HEK293 (cell line): ENCODE results near the gene LAMB1.

Source experiments
- CTCF ChIA-PET: fragments of 350-600 bp; formaldehyde crosslinking; extraction: SDS; loops from one replicate; lab custom pipeline; 2021; ENCODE audit warnings: antibody characterized with exemption; lab: Yijun Ruan, JAX
- POLR2A ChIA-PET: fragments of 300-600 bp; formaldehyde crosslinking; extraction: SDS; loops from one replicate; lab custom pipeline; 2020; ENCODE audit warnings: antibody characterized with exemption, inconsistent platforms; lab: Yijun Ruan, JAX
- H3K27ac ChIP-seq: fragments of 200-500 bp; sonication (Bioruptor generic); 2 replicates; pipeline ENCODE4 v1.5.1; 2014; ENCODE audit warnings: low read depth, low read length, control low read depth, inconsistent platforms; ENCODE audit errors: extremely low read depth
- H3K36me3 ChIP-seq, 2 experiments: fragments of 200-500 bp in 1 of 2; sonication (Bioruptor generic) in 1 of 2; 1 replicate in 1 of 2; 2 replicates in 1 of 2; pipeline ENCODE4 v1.5.1; 2014 to 2017; ENCODE audit warnings: inconsistent platforms in 2 of 2, low read length in 2 of 2; ENCODE audit not compliant: control insufficient read depth in 2 of 2, insufficient read depth in 1 of 2
- H3K4me1 ChIP-seq: fragments of 200-500 bp; sonication (Bioruptor generic); 2 replicates; pipeline ENCODE4 v1.5.1; 2014; ENCODE audit warnings: mild to moderate bottlenecking, low read length, inconsistent platforms; ENCODE audit not compliant: control insufficient read depth, insufficient read depth
- H3K4me3 ChIP-seq: 2 replicates; pipeline ENCODE4 v1.5.1; 2011; ENCODE audit warnings: low read depth, mild to moderate bottlenecking, control low read depth, low read length, moderate library complexity
- H3K9me3 ChIP-seq: fragments of 200-500 bp; sonication (Bioruptor generic); 2 replicates; pipeline ENCODE4 v1.5.1; 2014; ENCODE audit warnings: low read depth, low read length, inconsistent platforms; ENCODE audit not compliant: control insufficient read depth, insufficient read depth
- GLI4 ChIP-seq: fragments of 450-650 bp; formaldehyde crosslinking; IDR thresholded peaks from 2 replicates; pipeline ENCODE4 v1.5.1; 2016; ENCODE audit warnings: missing biosample characterization, missing genetic modification characterization
- HOXA7 ChIP-seq: sonication (generic); formaldehyde crosslinking; IDR thresholded peaks from 2 replicates; pipeline ENCODE4 v1.8.1; 2022; ENCODE audit warnings: missing genetic modification reagents, borderline replicate concordance
- KLF7 ChIP-seq: fragments of 450-650 bp; formaldehyde crosslinking; IDR thresholded peaks from 2 replicates; pipeline ENCODE4 v1.5.1; 2016; ENCODE audit warnings: missing biosample characterization, missing genetic modification characterization, borderline replicate concordance
- ZEB2 ChIP-seq: fragments of 450-650 bp; formaldehyde crosslinking; IDR thresholded peaks from 2 replicates; pipeline ENCODE4 v1.5.1; 2016; ENCODE audit warnings: missing biosample characterization, missing genetic modification characterization
- ZFP69B ChIP-seq: fragments of 450-650 bp; formaldehyde crosslinking; IDR thresholded peaks from 2 replicates; pipeline ENCODE4 v1.5.1; 2016; ENCODE audit warnings: missing biosample characterization, missing genetic modification characterization
- ZNF157 ChIP-seq: fragments of 450-650 bp; formaldehyde crosslinking; IDR thresholded peaks from 2 replicates; pipeline ENCODE4 v1.5.1; 2016; ENCODE audit warnings: missing biosample characterization, missing genetic modification characterization
- ZNF202 ChIP-seq: fragments of 450-650 bp; formaldehyde crosslinking; IDR thresholded peaks from 2 replicates; pipeline ENCODE4 v1.5.1; 2016; ENCODE audit warnings: missing biosample characterization, missing genetic modification characterization, borderline replicate concordance
- ZNF223 ChIP-seq: fragments of 450-650 bp; formaldehyde crosslinking; IDR thresholded peaks from 2 replicates; pipeline ENCODE4 v1.5.1; 2016; ENCODE audit warnings: missing biosample characterization, missing genetic modification characterization
- ZNF311 ChIP-seq: fragments of 450-650 bp; formaldehyde crosslinking; IDR thresholded peaks from 2 replicates; pipeline ENCODE4 v1.5.1; 2017; ENCODE audit warnings: missing biosample characterization, missing genetic modification characterization, borderline replicate concordance
- ZNF324 ChIP-seq: fragments of 450-650 bp; formaldehyde crosslinking; IDR thresholded peaks from 2 replicates; pipeline ENCODE4 v1.5.1; 2016; ENCODE audit warnings: missing biosample characterization, missing genetic modification characterization
- ZNF354C ChIP-seq: fragments of 450-650 bp; formaldehyde crosslinking; IDR thresholded peaks from 2 replicates; pipeline ENCODE4 v1.5.1; 2016; ENCODE audit warnings: missing biosample characterization, missing genetic modification characterization, low read depth, borderline replicate concordance
- ZNF426 ChIP-seq: fragments of 450-650 bp; formaldehyde crosslinking; IDR thresholded peaks from 2 replicates; pipeline ENCODE4 v1.5.1; 2017; ENCODE audit warnings: missing biosample characterization, missing genetic modification characterization, mild to moderate bottlenecking, inconsistent platforms, moderate library complexity
- ZNF514 ChIP-seq: fragments of 450-650 bp; formaldehyde crosslinking; IDR thresholded peaks from 2 replicates; pipeline ENCODE4 v1.5.1; 2016; ENCODE audit warnings: missing biosample characterization, missing genetic modification characterization
- ZNF585B ChIP-seq: fragments of 450-650 bp; formaldehyde crosslinking; IDR thresholded peaks from 2 replicates; pipeline ENCODE4 v1.5.1; 2016; ENCODE audit warnings: missing biosample characterization, missing genetic modification characterization
- ZNF677 ChIP-seq: fragments of 450-650 bp; IDR thresholded peaks from 2 replicates; pipeline ENCODE4 v1.5.0; 2018; ENCODE audit warnings: missing biosample characterization, mild to moderate bottlenecking, missing genetic modification characterization, moderate library complexity
- TF ChIP-seq, protein P1 (sequence below): fragments of 450-650 bp; formaldehyde crosslinking; conservative IDR thresholded peaks from 2 replicates; pipeline ENCODE4 v1.5.1; 2016; ENCODE audit warnings: low read depth, missing biosample characterization, missing genetic modification characterization
- TF ChIP-seq, protein P2 (sequence below): fragments of 450-650 bp; formaldehyde crosslinking; IDR thresholded peaks from 2 replicates; pipeline ENCODE4 v1.5.1; 2016; ENCODE audit warnings: missing biosample characterization, missing genetic modification characterization
- TF ChIP-seq, protein P3 (sequence below): fragments of 450-650 bp; formaldehyde crosslinking; IDR thresholded peaks from 2 replicates; pipeline ENCODE4 v1.5.1; 2016; ENCODE audit warnings: missing biosample characterization, missing genetic modification characterization
- TF ChIP-seq, protein P4 (sequence below): fragments of 450-650 bp; formaldehyde crosslinking; IDR thresholded peaks from 2 replicates; pipeline ENCODE4 v1.5.1; 2016; ENCODE audit warnings: missing biosample characterization, missing genetic modification characterization

Gene LAMB1

GRCh38 chr7:107966711-107967110 is 36.2 kb downstream of the LAMB1 start:
- Histone ChIP-seq H3K27ac (no peak overlapping the region), H3K4me1 (no peaks in the 10 kb centered on the region), H3K4me3 (no peak overlapping the region), H3K36me3 (peaks cover 9 to 22% of the 10 kb centered on the region in 2 experiments), H3K9me3 (no peaks in the 10 kb centered on the region)
- CTCF ChIA-PET: interaction anchor here (0.6 to 0.8 kb wide), 2 partner anchors 15 to 25 kb away, joined by 3 read pairs; no protein-coding TSS in a partner anchor
- TF ChIP-seq, protein P1, sequence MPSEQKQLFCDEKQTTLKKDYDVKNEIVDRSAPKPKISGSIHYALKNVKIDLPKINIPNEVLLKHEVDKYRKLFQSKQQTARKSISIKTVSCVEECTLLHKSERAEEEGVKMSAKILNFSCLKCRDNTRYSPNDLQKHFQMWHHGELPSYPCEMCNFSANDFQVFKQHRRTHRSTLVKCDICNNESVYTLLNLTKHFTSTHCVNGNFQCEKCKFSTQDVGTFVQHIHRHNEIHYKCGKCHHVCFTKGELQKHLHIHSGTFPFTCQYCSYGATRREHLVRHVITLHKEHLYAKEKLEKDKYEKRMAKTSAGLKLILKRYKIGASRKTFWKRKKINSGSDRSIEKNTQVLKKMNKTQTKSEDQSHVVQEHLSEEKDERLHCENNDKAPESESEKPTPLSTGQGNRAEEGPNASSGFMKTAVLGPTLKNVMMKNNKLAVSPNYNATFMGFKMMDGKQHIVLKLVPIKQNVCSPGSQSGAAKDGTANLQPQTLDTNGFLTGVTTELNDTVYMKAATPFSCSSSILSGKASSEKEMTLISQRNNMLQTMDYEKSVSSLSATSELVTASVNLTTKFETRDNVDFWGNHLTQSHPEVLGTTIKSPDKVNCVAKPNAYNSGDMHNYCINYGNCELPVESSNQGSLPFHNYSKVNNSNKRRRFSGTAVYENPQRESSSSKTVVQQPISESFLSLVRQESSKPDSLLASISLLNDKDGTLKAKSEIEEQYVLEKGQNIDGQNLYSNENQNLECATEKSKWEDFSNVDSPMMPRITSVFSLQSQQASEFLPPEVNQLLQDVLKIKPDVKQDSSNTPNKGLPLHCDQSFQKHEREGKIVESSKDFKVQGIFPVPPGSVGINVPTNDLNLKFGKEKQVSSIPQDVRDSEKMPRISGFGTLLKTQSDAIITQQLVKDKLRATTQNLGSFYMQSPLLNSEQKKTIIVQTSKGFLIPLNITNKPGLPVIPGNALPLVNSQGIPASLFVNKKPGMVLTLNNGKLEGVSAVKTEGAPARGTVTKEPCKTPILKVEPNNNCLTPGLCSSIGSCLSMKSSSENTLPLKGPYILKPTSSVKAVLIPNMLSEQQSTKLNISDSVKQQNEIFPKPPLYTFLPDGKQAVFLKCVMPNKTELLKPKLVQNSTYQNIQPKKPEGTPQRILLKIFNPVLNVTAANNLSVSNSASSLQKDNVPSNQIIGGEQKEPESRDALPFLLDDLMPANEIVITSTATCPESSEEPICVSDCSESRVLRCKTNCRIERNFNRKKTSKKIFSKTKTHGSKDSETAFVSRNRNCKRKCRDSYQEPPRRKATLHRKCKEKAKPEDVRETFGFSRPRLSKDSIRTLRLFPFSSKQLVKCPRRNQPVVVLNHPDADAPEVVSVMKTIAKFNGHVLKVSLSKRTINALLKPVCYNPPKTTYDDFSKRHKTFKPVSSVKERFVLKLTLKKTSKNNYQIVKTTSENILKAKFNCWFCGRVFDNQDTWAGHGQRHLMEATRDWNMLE (tag by site-specific recombination): no peak
- TF ChIP-seq ZNF514 (tag by site-specific recombination): no peak
- no peak for TF ChIP-seq ZNF677 (tag by site-specific recombination)
- no peak for TF ChIP-seq ZFP69B
- TF ChIP-seq GLI4: no peak
- TF ChIP-seq ZNF223 (tag by site-specific recombination): no peak
- TF ChIP-seq, protein P2, sequence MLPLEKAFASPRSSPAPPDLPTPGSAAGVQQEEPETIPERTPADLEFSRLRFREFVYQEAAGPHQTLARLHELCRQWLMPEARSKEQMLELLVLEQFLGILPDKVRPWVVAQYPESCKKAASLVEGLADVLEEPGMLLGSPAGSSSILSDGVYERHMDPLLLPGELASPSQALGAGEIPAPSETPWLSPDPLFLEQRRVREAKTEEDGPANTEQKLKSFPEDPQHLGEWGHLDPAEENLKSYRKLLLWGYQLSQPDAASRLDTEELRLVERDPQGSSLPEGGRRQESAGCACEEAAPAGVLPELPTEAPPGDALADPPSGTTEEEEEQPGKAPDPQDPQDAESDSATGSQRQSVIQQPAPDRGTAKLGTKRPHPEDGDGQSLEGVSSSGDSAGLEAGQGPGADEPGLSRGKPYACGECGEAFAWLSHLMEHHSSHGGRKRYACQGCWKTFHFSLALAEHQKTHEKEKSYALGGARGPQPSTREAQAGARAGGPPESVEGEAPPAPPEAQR (tag by site-specific recombination): no peak
- TF ChIP-seq, protein P3, sequence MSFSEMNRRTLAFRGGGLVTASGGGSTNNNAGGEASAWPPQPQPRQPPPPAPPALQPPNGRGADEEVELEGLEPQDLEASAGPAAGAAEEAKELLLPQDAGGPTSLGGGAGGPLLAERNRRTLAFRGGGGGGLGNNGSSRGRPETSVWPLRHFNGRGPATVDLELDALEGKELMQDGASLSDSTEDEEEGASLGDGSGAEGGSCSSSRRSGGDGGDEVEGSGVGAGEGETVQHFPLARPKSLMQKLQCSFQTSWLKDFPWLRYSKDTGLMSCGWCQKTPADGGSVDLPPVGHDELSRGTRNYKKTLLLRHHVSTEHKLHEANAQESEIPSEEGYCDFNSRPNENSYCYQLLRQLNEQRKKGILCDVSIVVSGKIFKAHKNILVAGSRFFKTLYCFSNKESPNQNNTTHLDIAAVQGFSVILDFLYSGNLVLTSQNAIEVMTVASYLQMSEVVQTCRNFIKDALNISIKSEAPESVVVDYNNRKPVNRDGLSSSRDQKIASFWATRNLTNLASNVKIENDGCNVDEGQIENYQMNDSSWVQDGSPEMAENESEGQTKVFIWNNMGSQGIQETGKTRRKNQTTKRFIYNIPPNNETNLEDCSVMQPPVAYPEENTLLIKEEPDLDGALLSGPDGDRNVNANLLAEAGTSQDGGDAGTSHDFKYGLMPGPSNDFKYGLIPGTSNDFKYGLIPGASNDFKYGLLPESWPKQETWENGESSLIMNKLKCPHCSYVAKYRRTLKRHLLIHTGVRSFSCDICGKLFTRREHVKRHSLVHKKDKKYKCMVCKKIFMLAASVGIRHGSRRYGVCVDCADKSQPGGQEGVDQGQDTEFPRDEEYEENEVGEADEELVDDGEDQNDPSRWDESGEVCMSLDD (tag by site-specific recombination): no peak
- POLR2A ChIA-PET: no interaction called here

- ChIA-PET POLR2A (no interaction called here), CTCF (no interaction called here)
- no peaks in the 10 kb centered on the region for H3K9me3 ChIP-seq
- no peak overlapping the region for H3K27ac ChIP-seq
- no peaks in the 10 kb centered on the region for H3K4me1 ChIP-seq
- TF ChIP-seq ZEB2 (tag by site-specific recombination) (no peak), ZNF202 (tag by site-specific recombination) (no peak)
- peaks cover 16 to 43% of the 10 kb centered on the region in 2 experiments for H3K36me3 ChIP-seq
- H3K4me3 ChIP-seq: no peak overlapping the region
Measured at GRCh38 chr7:107964510-107964909, 38.5 kb downstream of the LAMB1 start.

DNA sequence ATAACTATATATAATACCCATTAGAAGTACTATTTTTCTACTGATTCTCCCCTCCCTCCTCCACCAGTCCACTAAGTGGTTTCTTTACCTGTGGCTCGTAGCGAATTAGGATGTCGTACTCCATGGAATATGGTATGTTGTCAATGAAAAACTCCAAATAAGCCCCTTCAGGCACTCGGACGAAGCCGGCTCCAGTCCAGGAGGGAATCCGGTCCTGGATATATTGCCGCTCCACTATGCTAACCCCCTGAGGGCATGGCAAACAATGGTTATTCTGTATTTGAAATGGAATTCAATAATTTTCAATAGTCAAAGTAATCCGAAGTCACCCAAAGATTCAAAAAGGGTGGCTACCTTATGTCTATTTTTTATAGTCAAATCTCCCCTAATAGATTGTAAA is 40.1 kb downstream of the LAMB1 start:
- peaks cover 16 to 52% of the 10 kb centered on the region in 2 experiments for H3K36me3 ChIP-seq
- POLR2A ChIA-PET: no interaction called here
- H3K4me3 ChIP-seq: no peak overlapping the region
- no peak overlapping the region for H3K27ac ChIP-seq
- CTCF ChIA-PET: no interaction called here
- H3K9me3 ChIP-seq: no peaks in the 10 kb centered on the region
- H3K4me1 ChIP-seq: no peaks in the 10 kb centered on the region
- no peak for TF ChIP-seq ZNF202 (tag by site-specific recombination)
- TF ChIP-seq ZNF585B (tag by site-specific recombination): no peak
- no peak for TF ChIP-seq ZNF324
- no peak for TF ChIP-seq ZNF354C
- TF ChIP-seq, protein P4, sequence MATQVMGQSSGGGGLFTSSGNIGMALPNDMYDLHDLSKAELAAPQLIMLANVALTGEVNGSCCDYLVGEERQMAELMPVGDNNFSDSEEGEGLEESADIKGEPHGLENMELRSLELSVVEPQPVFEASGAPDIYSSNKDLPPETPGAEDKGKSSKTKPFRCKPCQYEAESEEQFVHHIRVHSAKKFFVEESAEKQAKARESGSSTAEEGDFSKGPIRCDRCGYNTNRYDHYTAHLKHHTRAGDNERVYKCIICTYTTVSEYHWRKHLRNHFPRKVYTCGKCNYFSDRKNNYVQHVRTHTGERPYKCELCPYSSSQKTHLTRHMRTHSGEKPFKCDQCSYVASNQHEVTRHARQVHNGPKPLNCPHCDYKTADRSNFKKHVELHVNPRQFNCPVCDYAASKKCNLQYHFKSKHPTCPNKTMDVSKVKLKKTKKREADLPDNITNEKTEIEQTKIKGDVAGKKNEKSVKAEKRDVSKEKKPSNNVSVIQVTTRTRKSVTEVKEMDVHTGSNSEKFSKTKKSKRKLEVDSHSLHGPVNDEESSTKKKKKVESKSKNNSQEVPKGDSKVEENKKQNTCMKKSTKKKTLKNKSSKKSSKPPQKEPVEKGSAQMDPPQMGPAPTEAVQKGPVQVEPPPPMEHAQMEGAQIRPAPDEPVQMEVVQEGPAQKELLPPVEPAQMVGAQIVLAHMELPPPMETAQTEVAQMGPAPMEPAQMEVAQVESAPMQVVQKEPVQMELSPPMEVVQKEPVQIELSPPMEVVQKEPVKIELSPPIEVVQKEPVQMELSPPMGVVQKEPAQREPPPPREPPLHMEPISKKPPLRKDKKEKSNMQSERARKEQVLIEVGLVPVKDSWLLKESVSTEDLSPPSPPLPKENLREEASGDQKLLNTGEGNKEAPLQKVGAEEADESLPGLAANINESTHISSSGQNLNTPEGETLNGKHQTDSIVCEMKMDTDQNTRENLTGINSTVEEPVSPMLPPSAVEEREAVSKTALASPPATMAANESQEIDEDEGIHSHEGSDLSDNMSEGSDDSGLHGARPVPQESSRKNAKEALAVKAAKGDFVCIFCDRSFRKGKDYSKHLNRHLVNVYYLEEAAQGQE (tag by site-specific recombination): no peak
- TF ChIP-seq KLF7: no peak
- TF ChIP-seq HOXA7 (CRISPR knock-in tag): no peak
- TF ChIP-seq ZNF157 (tag by site-specific recombination): no peak
- TF ChIP-seq ZNF426 (tag by site-specific recombination): no peak
- no peak for TF ChIP-seq ZNF311 (tag by site-specific recombination)
